Measurements from ENCODE around the gene TUBGCP3. TPM values are rescaled to one million over a fixed set of nuclear protein-coding genes. Genes with fewer than 3 reads are reported as not detected.

The TUBGCP3 gene
- total and polyA plus RNA-seq, 2 experiments from 2014 or later = 12.8 to 40.2 TPM

DNA sequence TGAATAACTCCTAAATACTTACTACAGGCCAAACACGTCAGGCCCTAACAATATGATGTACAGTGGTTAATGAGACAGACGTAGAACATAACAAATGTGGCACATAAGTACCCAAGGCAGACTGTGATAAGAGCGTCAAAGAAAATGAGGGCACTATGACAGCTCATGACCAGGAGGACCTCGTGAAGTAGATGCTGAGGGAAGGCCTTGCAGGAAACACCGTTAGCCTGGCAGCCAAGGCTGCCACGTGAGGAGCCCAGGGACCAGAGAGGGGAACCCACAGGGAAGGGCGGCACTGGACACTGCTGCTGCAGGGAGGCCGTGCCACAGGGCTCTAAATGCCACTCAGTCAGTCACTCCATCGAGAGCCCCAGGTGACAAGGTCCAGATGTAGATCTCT is 5.7 kb downstream of the TUBGCP3 start:
- peaks cover 99% of the 10 kb centered on the region for H3K79me2 ChIP-seq (replicated peaks; ENCODE audit: insufficient read depth)
- peaks cover 16% of the 10 kb centered on the region for H3K4me1 Mint-ChIP-seq
- TF ChIP-seq, protein P1, sequence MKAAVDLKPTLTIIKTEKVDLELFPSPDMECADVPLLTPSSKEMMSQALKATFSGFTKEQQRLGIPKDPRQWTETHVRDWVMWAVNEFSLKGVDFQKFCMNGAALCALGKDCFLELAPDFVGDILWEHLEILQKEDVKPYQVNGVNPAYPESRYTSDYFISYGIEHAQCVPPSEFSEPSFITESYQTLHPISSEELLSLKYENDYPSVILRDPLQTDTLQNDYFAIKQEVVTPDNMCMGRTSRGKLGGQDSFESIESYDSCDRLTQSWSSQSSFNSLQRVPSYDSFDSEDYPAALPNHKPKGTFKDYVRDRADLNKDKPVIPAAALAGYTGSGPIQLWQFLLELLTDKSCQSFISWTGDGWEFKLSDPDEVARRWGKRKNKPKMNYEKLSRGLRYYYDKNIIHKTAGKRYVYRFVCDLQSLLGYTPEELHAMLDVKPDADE (IDR thresholded peaks at IDR 0.05) = no peak
- TF ChIP-seq POLR2AphosphoS5 (IDR thresholded peaks at IDR 0.05; ENCODE audit: low read depth) (no peak), NANOG (IDR thresholded peaks at IDR 0.05; ENCODE audit: borderline replicate concordance) (no peak), EZH2phosphoT487 (IDR thresholded peaks at IDR 0.05; ENCODE audit: unreplicated experiment) (no peak), JUNB (IDR thresholded peaks at IDR 0.05; ENCODE audit: unreplicated experiment) (no peak), CREB1 (CRISPR knock-in tag; IDR thresholded peaks at IDR 0.05; ENCODE audit: low read depth) (no peak), STAT1 (IDR thresholded peaks at IDR 0.05; ENCODE audit: unreplicated experiment) (no peak), ZNF114 (CRISPR knock-in tag; IDR thresholded peaks at IDR 0.05) (no peak), ZNF331 (CRISPR knock-in tag; IDR thresholded peaks at IDR 0.05; ENCODE audit: low read depth) (no peak), EZH2 (IDR thresholded peaks at IDR 0.05; ENCODE audit: low read depth, unreplicated experiment) (no peak)
- TF ChIP-seq, protein P2, sequence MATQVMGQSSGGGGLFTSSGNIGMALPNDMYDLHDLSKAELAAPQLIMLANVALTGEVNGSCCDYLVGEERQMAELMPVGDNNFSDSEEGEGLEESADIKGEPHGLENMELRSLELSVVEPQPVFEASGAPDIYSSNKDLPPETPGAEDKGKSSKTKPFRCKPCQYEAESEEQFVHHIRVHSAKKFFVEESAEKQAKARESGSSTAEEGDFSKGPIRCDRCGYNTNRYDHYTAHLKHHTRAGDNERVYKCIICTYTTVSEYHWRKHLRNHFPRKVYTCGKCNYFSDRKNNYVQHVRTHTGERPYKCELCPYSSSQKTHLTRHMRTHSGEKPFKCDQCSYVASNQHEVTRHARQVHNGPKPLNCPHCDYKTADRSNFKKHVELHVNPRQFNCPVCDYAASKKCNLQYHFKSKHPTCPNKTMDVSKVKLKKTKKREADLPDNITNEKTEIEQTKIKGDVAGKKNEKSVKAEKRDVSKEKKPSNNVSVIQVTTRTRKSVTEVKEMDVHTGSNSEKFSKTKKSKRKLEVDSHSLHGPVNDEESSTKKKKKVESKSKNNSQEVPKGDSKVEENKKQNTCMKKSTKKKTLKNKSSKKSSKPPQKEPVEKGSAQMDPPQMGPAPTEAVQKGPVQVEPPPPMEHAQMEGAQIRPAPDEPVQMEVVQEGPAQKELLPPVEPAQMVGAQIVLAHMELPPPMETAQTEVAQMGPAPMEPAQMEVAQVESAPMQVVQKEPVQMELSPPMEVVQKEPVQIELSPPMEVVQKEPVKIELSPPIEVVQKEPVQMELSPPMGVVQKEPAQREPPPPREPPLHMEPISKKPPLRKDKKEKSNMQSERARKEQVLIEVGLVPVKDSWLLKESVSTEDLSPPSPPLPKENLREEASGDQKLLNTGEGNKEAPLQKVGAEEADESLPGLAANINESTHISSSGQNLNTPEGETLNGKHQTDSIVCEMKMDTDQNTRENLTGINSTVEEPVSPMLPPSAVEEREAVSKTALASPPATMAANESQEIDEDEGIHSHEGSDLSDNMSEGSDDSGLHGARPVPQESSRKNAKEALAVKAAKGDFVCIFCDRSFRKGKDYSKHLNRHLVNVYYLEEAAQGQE (IDR thresholded peaks at IDR 0.05; ENCODE audit: unreplicated experiment) = no peak
- TF ChIP-seq, protein P3, sequence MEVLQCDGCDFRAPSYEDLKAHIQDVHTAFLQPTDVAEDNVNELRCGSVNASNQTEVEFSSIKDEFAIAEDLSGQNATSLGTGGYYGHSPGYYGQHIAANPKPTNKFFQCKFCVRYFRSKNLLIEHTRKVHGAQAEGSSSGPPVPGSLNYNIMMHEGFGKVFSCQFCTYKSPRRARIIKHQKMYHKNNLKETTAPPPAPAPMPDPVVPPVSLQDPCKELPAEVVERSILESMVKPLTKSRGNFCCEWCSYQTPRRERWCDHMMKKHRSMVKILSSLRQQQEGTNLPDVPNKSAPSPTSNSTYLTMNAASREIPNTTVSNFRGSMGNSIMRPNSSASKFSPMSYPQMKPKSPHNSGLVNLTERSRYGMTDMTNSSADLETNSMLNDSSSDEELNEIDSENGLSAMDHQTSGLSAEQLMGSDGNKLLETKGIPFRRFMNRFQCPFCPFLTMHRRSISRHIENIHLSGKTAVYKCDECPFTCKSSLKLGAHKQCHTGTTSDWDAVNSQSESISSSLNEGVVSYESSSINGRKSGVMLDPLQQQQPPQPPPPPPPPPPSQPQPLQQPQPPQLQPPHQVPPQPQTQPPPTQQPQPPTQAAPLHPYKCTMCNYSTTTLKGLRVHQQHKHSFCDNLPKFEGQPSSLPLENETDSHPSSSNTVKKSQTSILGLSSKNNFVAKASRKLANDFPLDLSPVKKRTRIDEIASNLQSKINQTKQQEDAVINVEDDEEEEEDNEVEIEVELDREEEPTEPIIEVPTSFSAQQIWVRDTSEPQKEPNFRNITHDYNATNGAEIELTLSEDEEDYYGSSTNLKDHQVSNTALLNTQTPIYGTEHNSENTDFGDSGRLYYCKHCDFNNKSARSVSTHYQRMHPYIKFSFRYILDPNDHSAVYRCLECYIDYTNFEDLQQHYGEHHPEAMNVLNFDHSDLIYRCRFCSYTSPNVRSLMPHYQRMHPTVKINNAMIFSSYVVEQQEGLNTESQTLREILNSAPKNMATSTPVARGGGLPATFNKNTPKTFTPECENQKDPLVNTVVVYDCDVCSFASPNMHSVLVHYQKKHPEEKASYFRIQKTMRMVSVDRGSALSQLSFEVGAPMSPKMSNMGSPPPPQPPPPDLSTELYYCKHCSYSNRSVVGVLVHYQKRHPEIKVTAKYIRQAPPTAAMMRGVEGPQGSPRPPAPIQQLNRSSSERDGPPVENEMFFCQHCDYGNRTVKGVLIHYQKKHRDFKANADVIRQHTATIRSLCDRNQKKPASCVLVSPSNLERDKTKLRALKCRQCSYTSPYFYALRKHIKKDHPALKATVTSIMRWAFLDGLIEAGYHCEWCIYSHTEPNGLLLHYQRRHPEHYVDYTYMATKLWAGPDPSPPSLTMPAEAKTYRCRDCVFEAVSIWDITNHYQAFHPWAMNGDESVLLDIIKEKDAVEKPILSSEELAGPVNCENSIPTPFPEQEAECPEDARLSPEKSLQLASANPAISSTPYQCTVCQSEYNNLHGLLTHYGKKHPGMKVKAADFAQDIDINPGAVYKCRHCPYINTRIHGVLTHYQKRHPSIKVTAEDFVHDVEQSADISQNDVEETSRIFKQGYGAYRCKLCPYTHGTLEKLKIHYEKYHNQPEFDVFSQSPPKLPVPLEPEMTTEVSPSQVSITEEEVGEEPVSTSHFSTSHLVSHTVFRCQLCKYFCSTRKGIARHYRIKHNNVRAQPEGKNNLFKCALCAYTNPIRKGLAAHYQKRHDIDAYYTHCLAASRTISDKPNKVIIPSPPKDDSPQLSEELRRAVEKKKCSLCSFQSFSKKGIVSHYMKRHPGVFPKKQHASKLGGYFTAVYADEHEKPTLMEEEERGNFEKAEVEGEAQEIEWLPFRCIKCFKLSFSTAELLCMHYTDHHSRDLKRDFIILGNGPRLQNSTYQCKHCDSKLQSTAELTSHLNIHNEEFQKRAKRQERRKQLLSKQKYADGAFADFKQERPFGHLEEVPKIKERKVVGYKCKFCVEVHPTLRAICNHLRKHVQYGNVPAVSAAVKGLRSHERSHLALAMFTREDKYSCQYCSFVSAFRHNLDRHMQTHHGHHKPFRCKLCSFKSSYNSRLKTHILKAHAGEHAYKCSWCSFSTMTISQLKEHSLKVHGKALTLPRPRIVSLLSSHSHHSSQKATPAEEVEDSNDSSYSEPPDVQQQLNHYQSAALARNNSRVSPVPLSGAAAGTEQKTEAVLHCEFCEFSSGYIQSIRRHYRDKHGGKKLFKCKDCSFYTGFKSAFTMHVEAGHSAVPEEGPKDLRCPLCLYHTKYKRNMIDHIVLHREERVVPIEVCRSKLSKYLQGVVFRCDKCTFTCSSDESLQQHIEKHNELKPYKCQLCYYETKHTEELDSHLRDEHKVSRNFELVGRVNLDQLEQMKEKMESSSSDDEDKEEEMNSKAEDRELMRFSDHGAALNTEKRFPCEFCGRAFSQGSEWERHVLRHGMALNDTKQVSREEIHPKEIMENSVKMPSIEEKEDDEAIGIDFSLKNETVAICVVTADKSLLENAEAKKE (CRISPR knock-in tag; IDR thresholded peaks at IDR 0.05) = no peak
- TF ChIP-seq, protein P4, sequence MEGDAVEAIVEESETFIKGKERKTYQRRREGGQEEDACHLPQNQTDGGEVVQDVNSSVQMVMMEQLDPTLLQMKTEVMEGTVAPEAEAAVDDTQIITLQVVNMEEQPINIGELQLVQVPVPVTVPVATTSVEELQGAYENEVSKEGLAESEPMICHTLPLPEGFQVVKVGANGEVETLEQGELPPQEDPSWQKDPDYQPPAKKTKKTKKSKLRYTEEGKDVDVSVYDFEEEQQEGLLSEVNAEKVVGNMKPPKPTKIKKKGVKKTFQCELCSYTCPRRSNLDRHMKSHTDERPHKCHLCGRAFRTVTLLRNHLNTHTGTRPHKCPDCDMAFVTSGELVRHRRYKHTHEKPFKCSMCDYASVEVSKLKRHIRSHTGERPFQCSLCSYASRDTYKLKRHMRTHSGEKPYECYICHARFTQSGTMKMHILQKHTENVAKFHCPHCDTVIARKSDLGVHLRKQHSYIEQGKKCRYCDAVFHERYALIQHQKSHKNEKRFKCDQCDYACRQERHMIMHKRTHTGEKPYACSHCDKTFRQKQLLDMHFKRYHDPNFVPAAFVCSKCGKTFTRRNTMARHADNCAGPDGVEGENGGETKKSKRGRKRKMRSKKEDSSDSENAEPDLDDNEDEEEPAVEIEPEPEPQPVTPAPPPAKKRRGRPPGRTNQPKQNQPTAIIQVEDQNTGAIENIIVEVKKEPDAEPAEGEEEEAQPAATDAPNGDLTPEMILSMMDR (conservative IDR thresholded peaks at IDR 0.05; ENCODE audit: low read depth in 2 of 2) = no peak

More for the DNA sequence above, 5.7 kb downstream of the TUBGCP3 start:
- H3K36me3 ChIP-seq (ENCODE audit: insufficient read depth) = no peaks in the 10 kb centered on the region
- H3K4me1 ChIP-seq (ENCODE audit: insufficient read depth) = peaks cover 7% of the 10 kb centered on the region; the same call in 1 of the 2 replicates
- ATAC-seq = no peak
- no peak for DNase-seq (ENCODE audit: low spot score)
- no peak overlapping the region for H2AFZ ChIP-seq
- no peak overlapping the region for H3K4me2 ChIP-seq
- no peak overlapping the region for H3K27ac ChIP-seq (ENCODE audit: low read depth)
- no peaks in the 10 kb centered on the region for H3K9me2 ChIP-seq (ENCODE audit: insufficient read depth)
- H3K36me3 Mint-ChIP-seq (ENCODE audit: low read depth) = peaks cover 27% of the 10 kb centered on the region
- H3K9me3 Mint-ChIP-seq = peaks cover 6% of the 10 kb centered on the region
- H3K4me3 Mint-ChIP-seq = no peak overlapping the region
- peaks cover 4% of the 10 kb centered on the region for H3K27me3 Mint-ChIP-seq (ENCODE audit: insufficient read depth, low read depth, poor library complexity)
- H3K4me3 ChIP-seq = no peak overlapping the region
- H3K27me3 ChIP-seq (ENCODE audit: insufficient read depth) = no peaks in the 10 kb centered on the region
- H3K27ac Mint-ChIP-seq = no peak overlapping the region
- H4K20me1 ChIP-seq (replicated peaks; ENCODE audit: insufficient read depth) = peaks cover 4% of the 10 kb centered on the region; the same call in 1 of the 2 replicates
- H3F3A ChIP-seq (replicated peaks; ENCODE audit: low read depth) = no peaks in the 10 kb centered on the region
